HEK293 (cell line): ENCODE data around the gene MYO1B.

Source experiments
- CTCF ChIA-PET: fragments of 350-600 bp; formaldehyde crosslinking; extraction: SDS; loops from one replicate; lab custom pipeline; 2021; ENCODE audit warnings: antibody characterized with exemption; lab: Yijun Ruan, JAX
- POLR2A ChIA-PET: fragments of 300-600 bp; formaldehyde crosslinking; extraction: SDS; loops from one replicate; lab custom pipeline; 2020; ENCODE audit warnings: antibody characterized with exemption, inconsistent platforms; lab: Yijun Ruan, JAX
- H3K27ac ChIP-seq: fragments of 200-500 bp; sonication (Bioruptor generic); 2 replicates; pipeline ENCODE4 v1.5.1; 2014; ENCODE audit warnings: low read depth, low read length, control low read depth, inconsistent platforms; ENCODE audit errors: extremely low read depth
- H3K36me3 ChIP-seq, 2 experiments: fragments of 200-500 bp in 1 of 2; sonication (Bioruptor generic) in 1 of 2; 1 replicate in 1 of 2; 2 replicates in 1 of 2; pipeline ENCODE4 v1.5.1; 2014 to 2017; ENCODE audit warnings: inconsistent platforms in 2 of 2, low read length in 2 of 2; ENCODE audit not compliant: control insufficient read depth in 2 of 2, insufficient read depth in 1 of 2
- H3K4me1 ChIP-seq: fragments of 200-500 bp; sonication (Bioruptor generic); 2 replicates; pipeline ENCODE4 v1.5.1; 2014; ENCODE audit warnings: mild to moderate bottlenecking, low read length, inconsistent platforms; ENCODE audit not compliant: control insufficient read depth, insufficient read depth
- H3K4me3 ChIP-seq: 2 replicates; pipeline ENCODE4 v1.5.1; 2011; ENCODE audit warnings: low read depth, mild to moderate bottlenecking, control low read depth, low read length, moderate library complexity
- H3K9me3 ChIP-seq: fragments of 200-500 bp; sonication (Bioruptor generic); 2 replicates; pipeline ENCODE4 v1.5.1; 2014; ENCODE audit warnings: low read depth, low read length, inconsistent platforms; ENCODE audit not compliant: control insufficient read depth, insufficient read depth
- OSR2 ChIP-seq: fragments of 450-650 bp; formaldehyde crosslinking; IDR thresholded peaks from 2 replicates; pipeline ENCODE4 v1.5.1; 2016; ENCODE audit warnings: missing biosample characterization, missing genetic modification characterization
- SP2 ChIP-seq: fragments of 450-650 bp; formaldehyde crosslinking; IDR thresholded peaks from 2 replicates; pipeline ENCODE4 v1.5.1; 2016; ENCODE audit warnings: missing biosample characterization, missing genetic modification characterization
- WT1 ChIP-seq: fragments of 450-650 bp; formaldehyde crosslinking; IDR thresholded peaks from 2 replicates; pipeline ENCODE4 v1.5.1; 2016; ENCODE audit warnings: missing biosample characterization, missing genetic modification characterization
- ZNF114 ChIP-seq: fragments of 450-650 bp; formaldehyde crosslinking; IDR thresholded peaks from 2 replicates; pipeline ENCODE4 v1.5.0; 2017; ENCODE audit warnings: missing biosample characterization, missing genetic modification characterization
- ZNF184 ChIP-seq: fragments of 450-650 bp; IDR thresholded peaks from 2 replicates; pipeline ENCODE4 v1.5.1; 2018; ENCODE audit warnings: missing biosample characterization, mild to moderate bottlenecking, missing genetic modification characterization
- ZNF214 ChIP-seq: fragments of 450-650 bp; formaldehyde crosslinking; IDR thresholded peaks from 2 replicates; pipeline ENCODE4 v1.5.1; 2017; ENCODE audit warnings: missing biosample characterization, mild to moderate bottlenecking, missing genetic modification characterization, borderline replicate concordance
- ZNF23 ChIP-seq: fragments of 450-650 bp; formaldehyde crosslinking; IDR thresholded peaks from 2 replicates; pipeline ENCODE4 v1.5.1; 2016; ENCODE audit warnings: missing biosample characterization, missing genetic modification characterization, borderline replicate concordance
- ZNF302 ChIP-seq: fragments of 450-650 bp; formaldehyde crosslinking; IDR thresholded peaks from 2 replicates; pipeline ENCODE4 v1.5.1; 2016; ENCODE audit warnings: missing biosample characterization, missing genetic modification characterization, low read depth
- ZNF354C ChIP-seq: fragments of 450-650 bp; formaldehyde crosslinking; IDR thresholded peaks from 2 replicates; pipeline ENCODE4 v1.5.1; 2016; ENCODE audit warnings: missing biosample characterization, missing genetic modification characterization, low read depth, borderline replicate concordance
- ZNF391 ChIP-seq: fragments of 450-650 bp; formaldehyde crosslinking; IDR thresholded peaks from 2 replicates; pipeline ENCODE4 v1.5.1; 2016; ENCODE audit warnings: low read depth, missing biosample characterization, missing genetic modification characterization, borderline replicate concordance
- ZNF416 ChIP-seq: fragments of 450-650 bp; formaldehyde crosslinking; IDR thresholded peaks from 2 replicates; pipeline ENCODE4 v1.5.1; 2016; ENCODE audit warnings: missing biosample characterization, missing genetic modification characterization
- ZNF426 ChIP-seq: fragments of 450-650 bp; formaldehyde crosslinking; IDR thresholded peaks from 2 replicates; pipeline ENCODE4 v1.5.1; 2017; ENCODE audit warnings: missing biosample characterization, missing genetic modification characterization, mild to moderate bottlenecking, inconsistent platforms, moderate library complexity
- ZNF473 ChIP-seq: fragments of 450-650 bp; formaldehyde crosslinking; IDR thresholded peaks from 2 replicates; pipeline ENCODE4 v1.5.1; 2017; ENCODE audit warnings: missing biosample characterization, missing genetic modification characterization
- ZNF707 ChIP-seq: fragments of 450-650 bp; formaldehyde crosslinking; IDR thresholded peaks from 2 replicates; pipeline ENCODE4 v1.5.1; 2016; ENCODE audit warnings: missing biosample characterization, missing genetic modification characterization
- ZNF76 ChIP-seq: fragments of 450-650 bp; formaldehyde crosslinking; IDR thresholded peaks from 2 replicates; pipeline ENCODE4; 2016; ENCODE audit warnings: low read depth, missing biosample characterization, missing genetic modification characterization, borderline replicate concordance
- ZNF768 ChIP-seq: fragments of 450-650 bp; formaldehyde crosslinking; IDR thresholded peaks from 2 replicates; pipeline ENCODE4 v1.5.1; 2018; ENCODE audit warnings: missing biosample characterization, mild to moderate bottlenecking, missing genetic modification characterization
- ZNF785 ChIP-seq: fragments of 450-650 bp; formaldehyde crosslinking; IDR thresholded peaks from 2 replicates; pipeline ENCODE4 v1.5.1; 2016; ENCODE audit warnings: missing biosample characterization, missing genetic modification characterization
- ZNF792 ChIP-seq: fragments of 450-650 bp; formaldehyde crosslinking; IDR thresholded peaks from 2 replicates; pipeline ENCODE4 v1.5.1; 2016; ENCODE audit warnings: missing biosample characterization, missing genetic modification characterization
- ZXDB ChIP-seq: fragments of 450-650 bp; formaldehyde crosslinking; IDR thresholded peaks from 2 replicates; pipeline ENCODE4 v1.5.1; 2016; ENCODE audit warnings: missing biosample characterization, missing genetic modification characterization
- TF ChIP-seq, protein P1 (sequence below): fragments of 450-650 bp; formaldehyde crosslinking; IDR thresholded peaks from 2 replicates; pipeline ENCODE4 v1.5.1; 2017; ENCODE audit warnings: missing biosample characterization, missing genetic modification characterization
- TF ChIP-seq, protein P2 (sequence below): fragments of 450-650 bp; formaldehyde crosslinking; IDR thresholded peaks from 2 replicates; pipeline ENCODE4 v1.5.1; 2016; ENCODE audit warnings: missing biosample characterization, missing genetic modification characterization
- TF ChIP-seq, protein P3 (sequence below): fragments of 450-650 bp; formaldehyde crosslinking; IDR thresholded peaks from 2 replicates; pipeline ENCODE4 v1.5.1; 2016; ENCODE audit warnings: missing biosample characterization, missing genetic modification characterization

MYO1B gene

DNA sequence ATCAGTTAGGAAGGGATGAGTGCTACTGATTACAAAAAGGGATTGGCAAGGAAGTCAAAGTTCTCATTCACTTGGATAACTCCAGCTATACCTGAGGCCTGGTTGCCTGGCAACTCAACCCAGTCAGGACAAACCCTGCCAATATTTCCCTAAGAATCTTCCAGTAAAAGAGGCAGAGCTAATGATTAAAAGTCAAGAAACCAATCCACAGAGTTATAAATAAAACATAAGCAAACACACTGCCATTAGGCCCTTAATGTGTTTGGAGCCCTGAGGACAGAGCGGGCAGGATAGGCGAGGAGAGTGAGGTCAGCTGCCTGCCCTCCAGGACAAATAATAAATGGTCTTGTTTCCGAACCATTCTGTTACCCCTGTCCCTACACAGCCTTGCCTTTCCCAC is 217.2 kb downstream of the MYO1B start:
- no peaks in the 10 kb centered on the region for H3K36me3 ChIP-seq
- no peak overlapping the region for H3K4me3 ChIP-seq
- ChIA-PET POLR2A (no interaction called here), CTCF (no interaction called here)
- no peaks in the 10 kb centered on the region for H3K4me1 ChIP-seq
- H3K27ac ChIP-seq = no peak overlapping the region
- H3K9me3 ChIP-seq = no peaks in the 10 kb centered on the region
- no peak for TF ChIP-seq ZNF785 (tag by site-specific recombination)
- TF ChIP-seq, protein P1, sequence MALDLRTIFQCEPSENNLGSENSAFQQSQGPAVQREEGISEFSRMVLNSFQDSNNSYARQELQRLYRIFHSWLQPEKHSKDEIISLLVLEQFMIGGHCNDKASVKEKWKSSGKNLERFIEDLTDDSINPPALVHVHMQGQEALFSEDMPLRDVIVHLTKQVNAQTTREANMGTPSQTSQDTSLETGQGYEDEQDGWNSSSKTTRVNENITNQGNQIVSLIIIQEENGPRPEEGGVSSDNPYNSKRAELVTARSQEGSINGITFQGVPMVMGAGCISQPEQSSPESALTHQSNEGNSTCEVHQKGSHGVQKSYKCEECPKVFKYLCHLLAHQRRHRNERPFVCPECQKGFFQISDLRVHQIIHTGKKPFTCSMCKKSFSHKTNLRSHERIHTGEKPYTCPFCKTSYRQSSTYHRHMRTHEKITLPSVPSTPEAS = no peak
- TF ChIP-seq ZNF214 = no peak
- no peak for TF ChIP-seq ZNF23 (tag by site-specific recombination)
- no peak for TF ChIP-seq ZNF707 (tag by site-specific recombination)
- TF ChIP-seq WT1 (tag by site-specific recombination) = no peak
- TF ChIP-seq ZNF76 (tag by site-specific recombination) = no peak
- TF ChIP-seq ZNF114 (tag by site-specific recombination) = no peak
- TF ChIP-seq ZNF354C (tag by site-specific recombination) = no peak
- TF ChIP-seq ZNF768 = no peak
- no peak for TF ChIP-seq ZNF302
- TF ChIP-seq SP2 = no peak
- TF ChIP-seq OSR2 = no peak
- no peak for TF ChIP-seq ZNF416 (tag by site-specific recombination)
- TF ChIP-seq, protein P2, sequence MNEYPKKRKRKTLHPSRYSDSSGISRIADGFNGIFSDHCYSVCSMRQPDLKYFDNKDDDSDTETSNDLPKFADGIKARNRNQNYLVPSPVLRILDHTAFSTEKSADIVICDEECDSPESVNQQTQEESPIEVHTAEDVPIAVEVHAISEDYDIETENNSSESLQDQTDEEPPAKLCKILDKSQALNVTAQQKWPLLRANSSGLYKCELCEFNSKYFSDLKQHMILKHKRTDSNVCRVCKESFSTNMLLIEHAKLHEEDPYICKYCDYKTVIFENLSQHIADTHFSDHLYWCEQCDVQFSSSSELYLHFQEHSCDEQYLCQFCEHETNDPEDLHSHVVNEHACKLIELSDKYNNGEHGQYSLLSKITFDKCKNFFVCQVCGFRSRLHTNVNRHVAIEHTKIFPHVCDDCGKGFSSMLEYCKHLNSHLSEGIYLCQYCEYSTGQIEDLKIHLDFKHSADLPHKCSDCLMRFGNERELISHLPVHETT (tag by site-specific recombination) = no peak
- TF ChIP-seq ZNF184 (tag by site-specific recombination) = no peak
- TF ChIP-seq ZNF792 = no peak
- TF ChIP-seq ZNF426 (tag by site-specific recombination) = no peak
- TF ChIP-seq ZXDB (tag by site-specific recombination) = no peak
- TF ChIP-seq, all 188 proteins: peak for 0

DNA sequence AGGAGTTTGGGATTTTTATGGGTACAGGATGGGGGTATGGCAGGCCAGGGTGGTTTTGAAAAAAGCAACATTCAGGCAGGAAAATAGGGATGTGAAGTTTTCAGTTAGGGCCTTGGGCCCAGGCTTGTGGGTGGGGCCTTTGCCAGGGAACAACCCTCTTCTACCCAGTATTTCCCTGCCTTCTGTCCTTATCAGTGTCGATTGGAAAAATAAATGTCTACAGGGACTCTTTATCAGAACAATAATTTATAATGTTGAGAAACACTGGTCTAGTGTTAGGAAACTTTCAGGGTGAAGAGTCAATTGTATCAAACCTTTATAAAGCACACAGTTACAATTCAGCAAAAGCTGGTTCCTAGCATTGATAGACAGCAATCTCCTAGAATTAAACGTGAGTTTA is 218.6 kb downstream of the MYO1B start:
- CTCF ChIA-PET = no interaction called here
- POLR2A ChIA-PET = no interaction called here
- Histone ChIP-seq H3K36me3 (no peaks in the 10 kb centered on the region), H3K4me3 (no peak overlapping the region), H3K4me1 (no peaks in the 10 kb centered on the region), H3K27ac (no peak overlapping the region), H3K9me3 (no peaks in the 10 kb centered on the region)
- TF ChIP-seq, protein P3, sequence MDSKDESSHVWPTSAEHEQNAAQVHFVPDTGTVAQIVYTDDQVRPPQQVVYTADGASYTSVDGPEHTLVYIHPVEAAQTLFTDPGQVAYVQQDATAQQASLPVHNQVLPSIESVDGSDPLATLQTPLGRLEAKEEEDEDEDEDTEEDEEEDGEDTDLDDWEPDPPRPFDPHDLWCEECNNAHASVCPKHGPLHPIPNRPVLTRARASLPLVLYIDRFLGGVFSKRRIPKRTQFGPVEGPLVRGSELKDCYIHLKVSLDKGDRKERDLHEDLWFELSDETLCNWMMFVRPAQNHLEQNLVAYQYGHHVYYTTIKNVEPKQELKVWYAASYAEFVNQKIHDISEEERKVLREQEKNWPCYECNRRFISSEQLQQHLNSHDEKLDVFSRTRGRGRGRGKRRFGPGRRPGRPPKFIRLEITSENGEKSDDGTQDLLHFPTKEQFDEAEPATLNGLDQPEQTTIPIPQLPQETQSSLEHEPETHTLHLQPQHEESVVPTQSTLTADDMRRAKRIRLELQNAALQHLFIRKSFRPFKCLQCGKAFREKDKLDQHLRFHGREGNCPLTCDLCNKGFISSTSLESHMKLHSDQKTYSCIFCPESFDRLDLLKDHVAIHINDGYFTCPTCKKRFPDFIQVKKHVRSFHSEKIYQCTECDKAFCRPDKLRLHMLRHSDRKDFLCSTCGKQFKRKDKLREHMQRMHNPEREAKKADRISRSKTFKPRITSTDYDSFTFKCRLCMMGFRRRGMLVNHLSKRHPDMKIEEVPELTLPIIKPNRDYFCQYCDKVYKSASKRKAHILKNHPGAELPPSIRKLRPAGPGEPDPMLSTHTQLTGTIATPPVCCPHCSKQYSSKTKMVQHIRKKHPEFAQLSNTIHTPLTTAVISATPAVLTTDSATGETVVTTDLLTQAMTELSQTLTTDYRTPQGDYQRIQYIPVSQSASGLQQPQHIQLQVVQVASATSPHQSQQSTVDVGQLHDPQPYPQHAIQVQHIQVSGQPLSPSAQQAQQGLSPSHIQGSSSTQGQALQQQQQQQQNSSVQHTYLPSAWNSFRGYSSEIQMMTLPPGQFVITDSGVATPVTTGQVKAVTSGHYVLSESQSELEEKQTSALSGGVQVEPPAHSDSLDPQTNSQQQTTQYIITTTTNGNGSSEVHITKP (tag by site-specific recombination) = no peak
- TF ChIP-seq ZNF391 (tag by site-specific recombination) (no peak), ZNF473 (tag by site-specific recombination) (no peak)
